Activated naive CD8-positive, alpha-beta T cell treated with anti-CD3 and anti-CD28 coated beads, Interleukin-2, amount 10 ng/mL, durations not matched to agents 7 days and 5 days (primary cell): ENCODE data around the gene KCNMB2. TPM values are rescaled to one million over a fixed set of nuclear protein-coding genes. Genes with fewer than 3 reads are reported as not detected.
"Not testable (repeated sequence)": the region's sequence is repeated elsewhere in the genome, so short reads cannot be mapped to it uniquely, and the experiment has no call there.

Source experiments
- ATAC-seq: fragments of 150-1000 bp; cut with Tn5 transposase; one replicate; pipeline ENCODE4 v1.10.0; 2021; ENCODE audit warnings: low read depth, moderate library complexity
- POLR2A ChIA-PET: fragments of 350-600 bp; sonication (Branson Sonifier 250); formaldehyde crosslinking; loops from one replicate; lab custom pipeline; 2021; ENCODE audit warnings: antibody characterized with exemption; lab: Charles Lee
- DNase-seq: peaks from one replicate; pipeline ENCODE4 v3.0.0; 2021
- H3K27ac Mint-ChIP-seq: one replicate; pipeline ENCODE4 v1.8.0; 2022; ENCODE audit warnings: mild to moderate bottlenecking, mixed read lengths
- H3K27me3 Mint-ChIP-seq: one replicate; pipeline ENCODE4 v1.8.0; 2022; ENCODE audit warnings: mild to moderate bottlenecking, moderate library complexity, mixed read lengths
- H3K36me3 Mint-ChIP-seq: one replicate; pipeline ENCODE4 v1.8.0; 2021; ENCODE audit warnings: mild to moderate bottlenecking, mixed read lengths
- H3K4me1 Mint-ChIP-seq: one replicate; pipeline ENCODE4 v1.8.0; 2021; ENCODE audit warnings: mixed read lengths
- H3K4me3 Mint-ChIP-seq: one replicate; pipeline ENCODE4 v1.8.0; 2022; ENCODE audit warnings: mild to moderate bottlenecking, moderate library complexity, mixed read lengths
- H3K9me3 Mint-ChIP-seq: one replicate; pipeline ENCODE4 v1.8.0; 2021; ENCODE audit warnings: mixed read lengths
- total RNA-seq, 2 experiments: library from RNA; stranded (reverse); gene quantifications; one replicate each; pipeline ENCODE4 v1.2.3, GENCODE V29; 2021

KCNMB2 gene
- total RNA-seq, 2 experiments from 2014 or later: not detected

DNA sequence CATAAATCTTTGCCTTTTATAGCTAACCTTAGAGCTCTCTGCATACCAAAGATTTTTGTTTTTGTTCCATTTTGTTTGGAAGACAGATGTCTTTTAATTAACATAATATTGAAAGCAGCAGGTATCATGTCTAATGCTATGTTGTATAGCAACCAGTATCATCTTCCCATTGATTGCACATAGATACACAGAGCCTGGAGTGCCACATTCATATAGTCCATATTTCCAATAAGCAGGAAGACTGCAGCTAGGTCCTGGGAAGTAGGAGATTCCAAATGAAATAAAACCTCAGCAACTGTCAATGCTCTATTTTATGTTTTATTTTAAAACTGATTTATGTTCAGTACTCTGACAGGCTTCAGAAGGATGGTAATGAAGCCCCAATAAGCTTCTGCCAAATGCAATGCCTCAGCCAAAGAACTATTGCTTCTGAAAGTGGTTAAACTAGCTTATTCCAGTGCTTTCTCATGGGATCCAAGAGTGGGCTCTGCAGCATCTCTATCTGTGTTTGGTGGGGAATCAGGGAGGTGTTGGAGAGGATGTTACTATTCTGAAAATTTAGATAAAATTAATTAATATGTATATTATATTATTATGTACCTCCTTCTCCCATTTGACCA, 6.5 kb upstream of the KCNMB2 start:
- H3K4me3 Mint-ChIP-seq: no peak overlapping the region
- DNase-seq: no peak
- no peak for ATAC-seq
- H3K9me3 Mint-ChIP-seq: peaks cover 2% of the 10 kb centered on the region
- POLR2A ChIA-PET: no interaction called here
- no peaks in the 10 kb centered on the region for H3K36me3 Mint-ChIP-seq
- peaks cover 2% of the 10 kb centered on the region for H3K27me3 Mint-ChIP-seq
- no peaks in the 10 kb centered on the region for H3K4me1 Mint-ChIP-seq
- no peak overlapping the region for H3K27ac Mint-ChIP-seq

DNA sequence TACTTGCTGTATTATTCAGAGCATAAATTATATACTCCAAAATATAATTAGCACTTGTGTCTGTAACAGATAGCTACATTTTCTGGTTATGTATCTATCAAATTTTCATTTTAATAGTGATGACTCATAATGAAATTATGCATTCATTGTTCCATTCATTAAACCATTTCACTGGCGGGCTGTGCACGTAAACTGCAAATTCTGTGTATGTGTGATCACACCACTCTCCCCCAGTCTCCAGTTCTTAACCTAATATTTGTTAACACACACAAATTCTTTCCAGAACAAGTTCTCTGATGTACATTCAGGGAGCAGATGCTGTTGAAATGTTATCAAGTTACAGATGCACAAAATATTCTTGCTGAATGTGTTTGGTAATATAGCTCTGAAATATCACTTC, 3.8 kb upstream of the KCNMB2 start:
- Mint-ChIP-seq H3K4me1 (no peaks in the 10 kb centered on the region), H3K36me3 (no peaks in the 10 kb centered on the region), H3K4me3 (no peak overlapping the region), H3K27ac (no peak overlapping the region), H3K9me3 (peaks cover 2% of the 10 kb centered on the region), H3K27me3 (peaks cover 20% of the 10 kb centered on the region)
- no peak for DNase-seq
- POLR2A ChIA-PET: no interaction called here
- ATAC-seq: no peak

DNA sequence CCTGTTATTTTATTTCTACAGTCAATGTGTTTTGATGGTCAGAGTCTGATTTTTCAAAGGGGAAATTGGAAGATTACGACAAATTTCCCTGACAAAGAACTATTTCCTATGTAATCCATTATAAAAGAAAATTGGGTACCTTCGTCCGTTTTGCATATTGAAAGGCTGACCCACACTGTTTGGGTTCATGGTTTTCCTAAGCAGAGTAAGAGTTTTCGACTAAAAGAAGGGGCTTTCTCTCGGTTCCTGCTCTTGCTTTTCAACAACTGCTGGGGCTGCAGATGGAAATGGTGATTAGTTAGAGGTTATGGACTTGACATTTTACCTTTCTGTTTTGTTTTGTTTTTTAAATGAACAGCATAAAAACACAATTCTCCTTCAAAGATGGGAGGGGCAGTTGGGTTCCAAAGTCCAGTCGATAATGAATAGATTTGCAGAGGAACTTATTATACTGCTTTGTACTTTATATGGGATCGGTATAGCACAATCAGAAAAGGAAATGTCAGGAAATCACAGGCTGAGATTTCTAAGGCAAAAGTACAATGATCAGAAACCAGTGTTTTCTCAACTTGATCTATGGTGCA, 978 bp downstream of the KCNMB2 start:
- Mint-ChIP-seq H3K27ac (no peak overlapping the region), H3K27me3 (peaks cover 23% of the 10 kb centered on the region), H3K36me3 (no peaks in the 10 kb centered on the region), H3K4me1 (no peaks in the 10 kb centered on the region), H3K4me3 (no peak overlapping the region), H3K9me3 (no peaks in the 10 kb centered on the region)
- ATAC-seq: no peak
- POLR2A ChIA-PET: no interaction called here
- no peak for DNase-seq

DNA sequence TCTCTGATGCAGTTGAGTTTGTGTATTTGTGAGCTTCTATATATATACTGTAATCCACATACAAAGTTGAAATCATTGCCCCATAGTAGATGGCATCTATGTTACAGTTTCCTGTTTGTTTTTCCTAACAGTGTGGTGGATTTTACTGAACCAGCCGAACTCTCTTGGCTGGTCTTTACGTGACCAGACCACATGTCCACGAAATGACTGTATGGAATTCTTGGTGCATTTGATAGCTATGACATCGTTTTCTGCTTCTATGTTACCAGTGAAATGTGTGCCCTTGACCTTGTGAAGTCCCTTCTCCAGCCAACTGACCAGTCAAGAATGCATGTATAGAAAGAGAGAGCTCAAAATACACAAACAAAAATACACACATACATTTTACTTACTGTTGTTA, 1.8 kb downstream of the KCNMB2 start:
- Mint-ChIP-seq H3K4me3 (no peak overlapping the region), H3K9me3 (no peaks in the 10 kb centered on the region), H3K36me3 (no peaks in the 10 kb centered on the region), H3K27ac (no peak overlapping the region), H3K27me3 (peaks cover 22% of the 10 kb centered on the region), H3K4me1 (no peaks in the 10 kb centered on the region)
- POLR2A ChIA-PET: no interaction called here
- DNase-seq (no peak), ATAC-seq (no peak)

DNA sequence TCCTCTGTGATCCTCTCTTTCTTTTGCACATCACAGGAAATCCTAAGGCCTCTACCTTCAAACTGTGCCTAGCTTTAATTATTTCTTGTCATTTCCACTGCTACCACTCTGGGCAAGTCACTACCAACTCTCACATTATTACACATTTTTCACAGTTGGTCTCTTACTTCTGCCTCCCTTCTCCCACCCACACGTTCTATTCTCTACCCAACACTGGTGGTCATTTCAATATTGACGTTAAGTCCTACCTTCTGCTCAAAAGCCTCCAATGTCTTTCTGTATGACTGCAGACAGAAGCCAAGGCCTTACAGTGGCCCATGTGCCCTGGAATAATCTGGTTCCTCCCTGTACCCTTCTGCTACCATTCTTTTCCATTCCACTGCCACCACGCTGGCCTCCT, 3.9 kb downstream of the KCNMB2 start:
- POLR2A ChIA-PET: no interaction called here
- Mint-ChIP-seq H3K4me1 (no peaks in the 10 kb centered on the region), H3K4me3 (no peak overlapping the region), H3K9me3 (no peaks in the 10 kb centered on the region), H3K36me3 (no peaks in the 10 kb centered on the region), H3K27ac (no peak overlapping the region), H3K27me3 (peaks cover 20% of the 10 kb centered on the region)
- DNase-seq (no peak), ATAC-seq (no peak)

DNA sequence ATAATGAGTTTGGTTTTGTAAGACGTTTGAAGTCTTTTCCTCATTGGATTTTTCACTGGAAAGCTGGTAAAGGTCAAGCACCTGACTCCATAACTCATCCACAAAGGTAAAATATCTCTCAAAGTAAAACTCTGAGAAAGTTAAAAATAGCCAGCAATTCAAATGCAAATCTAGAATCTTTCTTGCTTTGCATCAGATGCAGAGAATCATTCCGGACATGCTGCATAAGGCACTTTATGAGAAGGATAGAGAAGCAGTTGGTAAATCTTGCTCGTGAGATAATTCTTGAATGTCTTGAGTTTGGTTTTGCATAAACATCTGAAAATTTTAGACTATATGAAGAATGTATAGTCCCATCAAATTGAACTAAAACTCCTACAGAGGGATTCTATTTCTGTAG, 9.1 kb downstream of the KCNMB2 start:
- ATAC-seq: no peak

DNA sequence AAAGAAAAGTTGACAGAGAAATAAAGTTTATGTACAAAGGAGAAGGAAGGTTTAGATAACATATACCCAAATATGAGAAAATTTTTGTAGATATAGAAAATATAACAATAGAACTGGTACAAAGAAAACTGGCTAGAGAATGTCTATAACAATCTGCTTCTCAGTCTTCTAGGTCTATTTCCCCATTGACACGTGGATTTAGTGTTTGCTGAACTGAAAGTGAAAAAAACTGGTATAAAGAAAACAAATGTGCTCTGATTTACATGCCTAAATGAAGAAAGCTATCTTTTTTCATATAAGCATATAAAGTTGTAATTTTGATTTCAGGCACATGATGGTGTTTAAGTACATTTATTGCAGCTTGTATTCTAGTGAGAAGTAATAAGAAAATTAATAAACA, 9.8 kb downstream of the KCNMB2 start:
- Mint-ChIP-seq H3K4me3 (no peak overlapping the region), H3K36me3 (no peaks in the 10 kb centered on the region), H3K4me1 (no peaks in the 10 kb centered on the region), H3K27ac (no peak overlapping the region), H3K27me3 (peaks cover 2% of the 10 kb centered on the region), H3K9me3 (no peaks in the 10 kb centered on the region)
- POLR2A ChIA-PET: no interaction called here
- DNase-seq: no peak
- ATAC-seq: no peak

More for the DNA sequence above, 9.1 kb downstream of the KCNMB2 start:
- H3K27ac Mint-ChIP-seq: no peak overlapping the region
- H3K36me3 Mint-ChIP-seq: no peaks in the 10 kb centered on the region
- POLR2A ChIA-PET: no interaction called here
- no peak for DNase-seq
- H3K4me1 Mint-ChIP-seq: no peaks in the 10 kb centered on the region
- no peaks in the 10 kb centered on the region for H3K9me3 Mint-ChIP-seq
- no peak overlapping the region for H3K4me3 Mint-ChIP-seq
- peaks cover 2% of the 10 kb centered on the region for H3K27me3 Mint-ChIP-seq

DNA sequence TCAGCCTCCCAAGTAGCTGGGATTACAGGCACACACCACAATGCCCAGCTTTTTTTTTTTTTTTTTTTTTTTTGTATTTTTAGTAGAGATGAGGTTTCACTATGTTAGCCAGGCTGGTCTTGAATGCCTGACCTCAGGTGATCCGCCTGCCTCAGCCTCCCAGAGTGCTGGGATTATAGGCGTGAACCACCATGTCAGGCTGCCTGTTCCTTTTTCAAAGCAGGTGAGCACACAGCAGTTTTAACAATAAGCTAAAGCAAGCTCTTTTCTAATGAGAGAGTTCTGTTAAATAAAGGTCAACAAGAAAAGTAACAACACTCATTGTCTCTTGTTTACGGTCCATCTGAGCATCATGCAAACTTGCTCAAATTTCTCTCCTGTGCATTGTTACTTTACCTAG, 13.2 kb downstream of the KCNMB2 start:
- POLR2A ChIA-PET, H3K9me3 Mint-ChIP-seq, H3K36me3 Mint-ChIP-seq, H3K4me3 Mint-ChIP-seq, ATAC-seq, H3K4me1 Mint-ChIP-seq, DNase-seq, H3K27ac Mint-ChIP-seq, H3K27me3 Mint-ChIP-seq: not testable (repeated sequence)

DNA sequence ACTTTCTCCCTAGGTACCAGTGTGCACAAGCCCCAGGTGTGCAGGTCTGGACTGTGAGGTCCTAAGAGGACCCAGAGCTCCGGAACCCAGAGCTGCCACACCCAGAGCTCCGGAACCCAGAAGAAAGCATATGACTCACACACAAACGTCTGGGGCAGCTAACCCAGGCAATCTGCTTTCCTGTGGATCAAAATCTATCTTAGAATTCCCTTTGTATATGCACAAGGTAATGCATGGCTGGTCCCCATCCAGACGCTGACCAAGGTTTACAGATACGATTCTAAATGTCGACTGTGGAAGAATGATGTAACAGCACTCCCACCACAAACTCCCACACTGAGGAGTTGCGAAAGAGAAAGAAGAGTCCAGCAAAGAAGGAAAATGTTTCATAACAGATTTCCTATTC, 15.7 kb downstream of the KCNMB2 start:
- H3K27ac Mint-ChIP-seq: no peak overlapping the region
- no peaks in the 10 kb centered on the region for H3K27me3 Mint-ChIP-seq
- peaks cover 1% of the 10 kb centered on the region for H3K9me3 Mint-ChIP-seq
- ATAC-seq: no peak
- POLR2A ChIA-PET: no interaction called here
- DNase-seq: no peak
- H3K4me3 Mint-ChIP-seq: no peak overlapping the region
- no peaks in the 10 kb centered on the region for H3K4me1 Mint-ChIP-seq
- H3K36me3 Mint-ChIP-seq: no peaks in the 10 kb centered on the region

DNA sequence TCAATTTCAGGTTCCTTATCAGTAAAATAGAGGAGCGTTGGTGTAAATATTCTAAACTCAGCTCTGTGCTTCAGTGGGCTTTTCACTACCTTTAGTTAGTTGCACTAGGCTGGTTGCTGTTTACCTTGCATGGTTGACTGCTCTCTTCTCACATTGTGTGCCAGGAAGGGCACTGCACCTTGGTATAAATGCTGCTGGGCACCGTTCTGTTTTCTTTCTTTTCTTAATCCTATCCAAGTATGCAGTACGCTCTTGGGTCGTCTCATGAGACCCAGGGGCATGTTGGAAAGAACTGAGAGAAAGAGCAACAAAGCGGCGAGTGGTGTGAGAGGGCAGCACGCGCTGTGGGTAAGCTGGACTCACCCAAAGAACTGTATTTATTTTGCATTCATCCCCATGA, 22.4 kb downstream of the KCNMB2 start:
- H3K27ac Mint-ChIP-seq: no peak overlapping the region
- peaks cover 1% of the 10 kb centered on the region for H3K9me3 Mint-ChIP-seq
- POLR2A ChIA-PET: no interaction called here
- DNase-seq (no peak), ATAC-seq (no peak)
- H3K27me3 Mint-ChIP-seq: no peaks in the 10 kb centered on the region
- no peaks in the 10 kb centered on the region for H3K36me3 Mint-ChIP-seq
- H3K4me1 Mint-ChIP-seq: no peaks in the 10 kb centered on the region
- no peak overlapping the region for H3K4me3 Mint-ChIP-seq

DNA sequence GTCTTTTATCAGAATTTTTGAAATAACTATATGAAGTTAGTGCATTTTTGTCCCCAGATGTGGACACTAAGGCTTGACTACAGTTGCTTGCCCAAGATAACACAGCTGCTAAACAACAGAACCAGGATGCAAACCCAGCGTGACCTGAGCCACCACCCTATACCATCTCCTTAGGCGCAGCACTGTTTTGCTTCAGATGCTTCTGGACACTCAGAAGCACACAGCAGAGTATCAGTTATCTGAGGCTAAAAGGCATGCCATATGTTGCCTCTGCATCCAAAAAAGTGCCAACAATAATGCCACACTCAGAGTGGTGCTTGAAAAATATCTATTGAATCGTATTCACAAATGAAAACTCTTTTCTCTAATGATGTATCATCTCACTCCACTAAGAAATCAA, 24.5 kb downstream of the KCNMB2 start:
- Mint-ChIP-seq H3K27me3 (no peaks in the 10 kb centered on the region), H3K36me3 (no peaks in the 10 kb centered on the region), H3K4me1 (no peaks in the 10 kb centered on the region), H3K4me3 (no peak overlapping the region), H3K27ac (no peak overlapping the region), H3K9me3 (peaks cover 1% of the 10 kb centered on the region)
- DNase-seq: no peak
- POLR2A ChIA-PET: no interaction called here
- ATAC-seq: no peak

DNA sequence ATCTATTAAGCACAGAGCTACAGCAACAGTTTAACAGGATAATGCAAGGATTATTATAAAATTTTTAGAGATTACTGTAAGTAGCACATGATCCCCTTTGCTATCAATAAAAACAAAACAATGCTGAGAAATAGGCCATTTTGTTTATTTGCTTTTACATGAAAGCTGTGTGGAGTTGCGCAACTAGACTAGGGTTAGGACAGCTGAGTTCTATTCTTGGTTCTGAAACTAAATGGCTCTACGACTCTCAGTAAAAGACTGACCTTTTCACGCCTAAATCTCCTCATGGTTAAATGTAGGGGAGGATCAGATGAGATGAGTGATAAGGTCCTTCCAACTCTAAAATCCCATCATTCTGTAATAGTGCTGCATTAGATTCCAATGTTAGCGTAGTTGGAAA, 25.0 kb downstream of the KCNMB2 start:
- no peak overlapping the region for H3K4me3 Mint-ChIP-seq
- H3K27ac Mint-ChIP-seq: no peak overlapping the region
- DNase-seq (no peak), ATAC-seq (no peak)
- POLR2A ChIA-PET: no interaction called here
- no peaks in the 10 kb centered on the region for H3K27me3 Mint-ChIP-seq
- no peaks in the 10 kb centered on the region for H3K36me3 Mint-ChIP-seq
- H3K4me1 Mint-ChIP-seq: no peaks in the 10 kb centered on the region
- H3K9me3 Mint-ChIP-seq: peaks cover 1% of the 10 kb centered on the region

DNA sequence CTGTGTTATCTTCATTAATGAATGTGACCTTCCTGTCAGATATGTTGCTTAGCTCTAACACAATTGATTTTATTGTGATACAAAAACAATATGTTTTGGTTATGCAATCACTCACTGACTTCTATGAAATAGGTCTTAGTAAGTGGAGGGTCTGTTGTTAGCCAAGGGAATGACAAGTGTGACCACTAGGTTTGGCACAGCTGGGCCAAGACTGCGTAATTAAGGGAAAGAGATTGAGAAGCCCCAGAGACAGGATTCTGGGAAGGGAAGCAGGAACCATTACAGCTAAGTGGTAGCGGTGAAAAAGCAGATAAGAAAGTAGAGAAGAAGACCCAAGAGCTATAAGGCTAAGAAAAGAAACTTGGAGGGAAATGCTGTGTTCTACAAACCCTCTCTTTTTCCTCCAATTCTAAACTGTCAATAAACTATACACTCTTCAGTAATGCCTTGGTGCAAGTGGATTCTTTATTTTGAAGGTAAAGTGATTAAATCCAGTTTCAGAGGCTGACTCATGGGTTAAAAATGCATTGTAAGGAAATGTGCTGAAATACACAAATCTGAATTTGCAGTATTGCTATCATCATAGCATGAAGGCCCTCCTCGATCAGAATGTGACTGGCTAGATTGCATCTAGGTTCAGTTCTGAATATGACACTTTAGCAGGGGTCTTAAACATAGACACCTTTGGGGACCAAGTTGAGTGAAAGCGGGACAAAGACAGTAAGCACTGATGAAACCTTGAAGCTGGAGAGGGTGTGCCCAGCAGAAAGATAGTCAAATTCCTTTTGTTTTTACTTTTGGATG, 26.1 kb downstream of the KCNMB2 start:
- no peak overlapping the region for H3K4me3 Mint-ChIP-seq
- H3K4me1 Mint-ChIP-seq: no peaks in the 10 kb centered on the region
- no peaks in the 10 kb centered on the region for H3K27me3 Mint-ChIP-seq
- POLR2A ChIA-PET: no interaction called here
- H3K9me3 Mint-ChIP-seq: no peaks in the 10 kb centered on the region
- ATAC-seq: no peak
- DNase-seq: no peak
- H3K27ac Mint-ChIP-seq: no peak overlapping the region
- H3K36me3 Mint-ChIP-seq: no peaks in the 10 kb centered on the region

DNA sequence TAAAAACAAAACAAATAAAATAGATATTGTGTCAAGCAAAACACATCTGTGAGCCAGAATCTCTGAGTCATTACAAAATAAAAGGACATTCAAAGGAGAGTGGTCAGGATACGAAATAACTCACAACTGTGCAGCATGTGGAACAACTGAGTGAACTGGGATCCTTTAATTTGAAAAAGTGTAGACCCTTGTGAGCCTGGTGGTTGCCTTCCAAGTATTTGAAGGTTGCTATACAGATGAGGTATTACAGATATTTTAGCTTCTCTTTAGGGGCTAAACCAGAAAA, 26.7 kb downstream of the KCNMB2 start:
- no peak for ATAC-seq
- Mint-ChIP-seq H3K4me1 (no peaks in the 10 kb centered on the region), H3K4me3 (no peak overlapping the region), H3K36me3 (no peaks in the 10 kb centered on the region), H3K27ac (no peak overlapping the region), H3K27me3 (no peaks in the 10 kb centered on the region), H3K9me3 (no peaks in the 10 kb centered on the region)
- POLR2A ChIA-PET: no interaction called here
- DNase-seq: no peak
